HG03469 (cell line): Measurements from ENCODE around the gene LAS1L.
"Not testable (repeated sequence)": the region's sequence is repeated elsewhere in the genome, so short reads cannot be mapped to it uniquely, and the experiment has no call there.

Experiments used
- ATAC-seq: cut with Tn5 transposase; IDR thresholded peaks from one replicate; pipeline ENCODE4 v1.9.1; 2021; ENCODE audit warnings: mild to moderate bottlenecking, moderate library complexity, moderate number of reproducible peaks; ENCODE audit not compliant: unreplicated experiment

Gene LAS1L

DNA sequence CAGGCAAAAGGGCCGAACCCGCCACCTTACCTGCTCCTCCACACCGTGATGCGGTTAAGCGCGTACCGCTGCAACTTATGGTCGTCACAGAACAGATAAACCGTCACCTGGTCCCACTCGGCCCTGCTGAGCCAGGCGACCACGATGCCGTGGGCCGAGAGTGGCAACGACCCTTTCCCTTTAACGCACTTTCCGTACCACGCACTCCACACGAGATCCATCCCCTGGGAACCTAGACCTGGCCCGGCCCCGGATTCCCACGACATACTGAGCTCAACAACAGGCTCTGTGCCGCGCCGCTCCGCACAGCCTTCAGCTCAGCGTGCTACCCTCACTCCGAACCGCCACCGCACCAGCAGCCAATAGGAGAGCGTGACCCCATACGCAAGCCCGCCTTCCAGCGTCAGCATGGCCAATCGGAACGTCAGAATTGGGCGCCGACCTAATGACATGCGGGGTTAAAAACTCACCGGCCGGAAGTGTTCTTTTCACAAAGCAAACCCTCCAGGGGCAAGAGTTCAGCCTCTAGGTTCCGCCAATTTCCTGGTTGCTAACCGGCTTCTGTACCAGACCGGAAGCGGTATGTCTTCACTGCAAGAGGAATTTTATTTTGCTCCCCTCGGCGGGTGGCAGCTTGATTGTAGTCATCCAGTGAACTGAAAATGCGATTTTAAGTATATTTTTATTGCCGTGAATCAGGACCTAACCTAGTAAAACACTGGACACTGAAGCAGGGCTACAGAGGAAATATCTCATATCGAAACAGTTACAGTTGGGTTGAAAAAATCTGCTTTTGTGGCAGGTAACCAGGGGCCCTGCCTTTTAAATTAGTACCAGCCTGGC, at the start of gene LAS1L:
Gene LAS1L, minus strand, starts transcription at position 338 of the 843 bp plus-strand sequence. Its CDS starts 72 bp downstream, at position 266.
- ATAC-seq = peak; percentile 99

DNA sequence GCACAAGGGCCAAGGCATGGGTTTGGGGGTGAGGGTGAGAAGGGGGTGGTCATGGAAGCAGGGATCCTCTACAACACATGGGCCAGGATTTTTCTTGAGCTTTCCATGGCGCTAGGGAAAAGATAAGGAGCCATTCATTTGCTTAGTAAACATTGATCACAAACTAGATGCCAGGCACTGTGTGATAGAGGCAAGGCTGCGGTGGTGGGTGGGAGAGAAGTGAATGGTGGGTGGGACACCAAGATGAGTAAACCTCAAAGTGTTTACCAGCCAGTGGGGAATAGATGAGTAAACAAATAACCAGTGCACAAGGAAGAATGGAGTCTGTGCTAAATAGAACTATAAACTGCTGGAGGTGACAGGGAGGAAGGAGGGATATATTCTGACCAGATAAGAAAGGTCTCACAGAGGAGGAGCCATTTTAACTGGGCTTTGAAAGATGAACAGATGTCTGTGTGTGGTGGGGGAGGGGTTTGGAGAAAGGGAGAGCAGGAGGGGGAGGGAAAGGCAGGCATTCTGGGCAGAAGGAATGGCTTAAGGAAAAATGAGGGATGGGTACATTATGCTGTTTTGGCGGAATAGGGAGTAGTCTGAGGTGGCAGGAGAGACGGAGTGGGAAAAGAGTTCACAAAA, 48.0 kb upstream of the LAS1L start:
- ATAC-seq = no peak

DNA sequence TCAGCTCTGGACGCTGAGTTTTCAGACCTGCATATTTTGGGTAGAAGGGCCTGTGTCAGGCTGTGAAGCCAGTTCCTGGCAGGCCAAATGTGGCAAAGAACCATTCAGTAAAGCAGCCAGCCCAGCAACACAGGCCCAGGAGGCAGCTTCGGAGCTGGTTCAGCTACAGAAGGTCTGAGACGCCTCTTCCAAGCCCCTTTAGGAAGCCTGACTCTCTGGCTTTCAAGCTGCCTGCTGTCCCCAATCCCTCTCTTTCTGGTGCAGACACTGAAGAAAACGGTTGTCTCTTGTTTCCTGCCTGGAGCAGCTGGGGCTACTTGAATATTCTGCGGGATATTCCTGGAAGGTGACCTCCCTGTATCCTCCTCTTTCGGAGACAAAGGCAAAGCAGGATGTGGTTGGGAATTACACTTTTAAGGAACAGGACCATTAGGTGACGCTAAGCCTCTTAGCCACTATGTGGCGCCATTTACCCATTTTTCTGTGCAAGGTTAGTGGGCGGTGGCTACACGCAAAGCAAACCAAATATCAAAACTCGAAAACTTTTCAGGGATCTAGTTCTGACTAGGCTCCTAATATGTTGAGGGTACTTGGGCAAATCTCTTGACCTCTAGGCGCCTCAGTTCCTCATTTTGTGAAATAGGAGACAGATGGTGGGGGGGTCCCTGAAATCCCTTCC, 47.2 kb upstream of the LAS1L start:
- ATAC-seq = peak; percentile 81

DNA sequence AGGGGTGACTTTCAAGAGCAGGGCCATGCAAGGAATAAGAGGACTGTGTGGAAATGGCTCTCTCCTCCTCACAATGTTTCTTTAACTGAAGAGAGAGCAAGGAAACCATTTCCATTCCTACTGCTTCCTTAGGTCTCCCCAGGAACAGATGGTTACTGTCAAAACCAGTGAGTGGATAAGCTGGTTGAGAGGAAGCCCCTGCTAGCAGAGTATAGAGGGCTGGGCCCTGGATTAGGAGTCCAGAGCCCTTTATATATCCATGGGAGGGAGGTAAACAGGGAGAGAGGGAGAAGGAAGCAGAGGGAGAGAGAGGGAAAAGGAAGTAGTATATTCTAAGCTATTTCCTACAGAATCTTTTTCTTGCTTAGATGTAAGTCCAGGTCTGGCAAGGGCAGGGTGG, 43.8 kb upstream of the LAS1L start:
- no peak for ATAC-seq

DNA sequence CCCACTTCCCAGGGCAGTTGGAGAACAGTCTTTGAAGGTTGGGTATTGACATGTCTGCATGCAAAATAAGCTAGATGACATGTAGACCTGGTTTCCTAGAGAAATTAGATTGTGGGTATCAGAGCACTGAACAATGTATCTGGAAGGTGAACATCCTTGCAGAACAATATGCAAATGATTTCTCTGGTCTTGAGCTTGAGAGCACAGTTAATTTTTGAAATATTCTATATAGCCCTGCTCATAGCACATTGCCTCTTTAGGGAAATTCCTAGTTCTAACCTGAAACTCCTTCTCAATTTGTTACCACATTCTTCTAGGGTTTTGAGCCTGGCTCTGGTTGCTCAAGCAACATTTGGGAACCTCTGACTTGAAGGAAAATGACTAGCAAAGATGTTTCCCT, 41.6 kb upstream of the LAS1L start:
- ATAC-seq = no peak

DNA sequence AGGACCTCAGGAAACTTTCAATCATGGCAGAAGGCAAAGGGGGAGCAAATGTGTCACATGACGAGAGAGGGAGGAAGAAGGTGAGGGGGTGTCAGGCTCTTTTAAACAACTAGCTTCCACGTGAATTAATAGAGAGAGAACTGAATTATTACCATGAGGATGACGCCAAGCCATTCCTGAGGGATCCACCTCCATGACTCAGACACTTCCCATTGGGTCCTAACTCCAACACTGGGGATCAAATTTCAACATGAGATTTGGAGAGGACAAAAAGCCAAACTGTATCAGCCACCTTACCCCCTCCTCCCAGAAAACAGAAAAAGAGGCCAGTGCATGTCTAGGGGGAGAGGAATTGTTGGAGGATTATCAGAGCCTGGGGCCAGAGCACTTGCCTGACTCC, 40.4 kb upstream of the LAS1L start:
- no peak for ATAC-seq

DNA sequence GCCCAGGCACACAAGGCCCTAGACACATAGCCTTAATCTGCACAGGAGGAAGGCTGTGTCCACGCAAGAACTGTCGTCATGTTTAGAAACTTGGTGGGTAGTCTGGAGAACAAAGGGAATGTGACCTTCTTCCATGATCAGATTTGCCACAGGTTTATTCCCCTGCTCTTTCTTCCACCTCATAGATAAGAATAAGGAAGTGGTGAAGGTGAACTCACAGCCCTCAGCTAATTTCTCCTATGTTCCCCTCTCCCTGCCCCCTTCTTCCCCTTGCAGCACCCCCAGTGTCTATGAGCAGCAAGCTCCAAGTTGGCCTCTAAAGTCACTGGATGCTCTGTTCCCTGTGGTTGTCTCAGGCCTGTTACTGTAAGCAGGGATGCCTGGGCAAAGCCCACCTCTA, 39.8 kb upstream of the LAS1L start:
- ATAC-seq = no peak

DNA sequence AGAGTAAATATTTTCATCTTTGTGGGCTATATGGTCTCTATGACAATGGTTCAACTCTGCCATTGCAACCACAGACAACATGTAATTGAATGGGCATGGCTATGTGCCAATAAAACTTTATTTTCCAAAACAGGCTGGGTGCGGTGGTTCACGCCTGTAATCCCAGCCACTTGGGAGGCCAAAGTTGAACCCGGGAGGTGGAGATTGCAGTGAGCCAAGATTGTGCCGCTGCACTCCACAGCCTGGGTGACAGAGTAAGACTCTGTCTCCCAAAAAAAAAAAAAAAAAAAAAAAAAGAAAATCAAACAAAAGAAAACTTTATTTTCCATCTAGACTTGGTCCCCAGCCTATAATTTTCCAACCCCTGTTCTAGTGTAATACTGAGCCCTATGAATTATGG, 38.4 kb upstream of the LAS1L start:
- ATAC-seq = no peak

DNA sequence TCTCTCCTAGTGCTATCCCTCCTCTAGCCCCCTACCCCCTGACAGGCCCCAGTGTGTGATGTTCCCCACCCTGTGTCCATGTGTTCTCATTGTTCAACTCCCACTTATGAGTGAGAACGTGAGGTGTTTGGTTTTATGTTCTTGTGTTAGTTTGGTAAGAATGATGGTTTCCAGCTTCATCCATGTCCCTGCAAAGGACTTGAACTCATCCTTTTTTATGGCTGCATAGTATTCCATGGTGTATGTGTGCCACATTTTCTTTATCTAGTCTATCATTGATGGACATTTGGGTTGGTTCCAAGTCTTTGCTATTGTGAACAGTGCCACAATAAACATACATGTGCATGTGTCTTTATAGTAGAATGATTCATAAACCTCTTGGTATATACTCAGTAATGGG, 28.3 kb upstream of the LAS1L start:
- not testable (repeated sequence) for ATAC-seq

DNA sequence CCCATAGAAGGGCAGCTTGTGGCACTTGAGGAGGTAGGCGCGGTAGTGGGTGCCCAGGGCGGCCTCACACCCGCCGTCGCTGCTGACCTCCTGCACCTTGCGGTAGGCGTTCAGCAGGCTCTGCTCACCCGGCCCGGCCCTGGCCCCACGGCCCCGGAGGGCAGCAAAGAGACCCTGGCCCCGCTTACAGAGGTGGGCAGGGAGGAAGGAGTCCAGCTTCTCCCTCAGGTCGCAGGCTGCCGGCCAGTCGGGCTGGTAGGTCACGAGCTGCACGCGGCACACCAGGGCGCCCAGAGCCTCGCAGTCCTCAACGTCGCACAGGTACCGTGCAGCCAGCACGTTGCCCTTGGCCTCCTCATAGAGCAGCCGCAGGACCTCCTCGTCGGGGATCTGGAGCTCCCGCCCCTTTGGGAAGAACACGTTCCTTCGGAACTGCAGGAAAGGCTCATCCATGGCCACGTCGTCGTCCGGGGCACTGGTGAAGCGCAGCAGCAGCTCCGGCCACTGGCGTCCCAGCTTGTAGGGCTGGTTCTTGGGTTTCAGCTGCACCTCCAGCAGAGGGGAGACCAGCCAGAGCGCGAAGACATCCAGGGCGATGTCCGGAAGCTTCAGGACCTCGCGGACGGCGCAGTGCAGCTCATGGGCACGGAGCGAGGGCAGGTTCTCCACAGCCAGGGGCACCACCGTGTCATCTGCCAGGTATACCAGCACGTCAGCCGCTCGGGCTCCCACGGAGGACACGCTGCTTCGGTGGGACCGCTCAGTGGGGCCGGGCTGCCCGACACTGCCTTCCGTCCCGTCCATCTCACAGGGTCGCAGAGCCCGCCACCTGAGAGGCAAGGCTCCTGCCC, 17.1 kb upstream of the LAS1L start:
- no peak for ATAC-seq

DNA sequence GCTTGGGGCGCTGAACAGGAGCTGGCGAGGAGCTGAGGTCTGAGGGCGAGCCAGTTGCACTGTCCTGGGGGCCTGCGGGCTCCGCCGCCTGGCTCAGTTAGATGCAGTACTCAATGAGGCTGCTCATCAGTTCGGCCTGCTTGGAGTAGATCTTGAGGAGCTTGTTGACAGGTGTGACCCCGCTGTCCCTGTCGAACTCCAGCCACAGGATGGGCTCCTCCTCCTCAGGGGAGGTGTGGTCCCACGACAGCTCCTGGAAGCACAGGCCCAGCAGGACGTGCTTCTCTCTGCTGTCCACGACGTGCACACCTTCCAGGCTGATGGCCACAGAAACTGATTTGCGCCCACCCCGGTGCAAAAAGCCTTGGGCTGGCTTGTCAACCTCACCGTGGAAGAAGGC, 16.5 kb upstream of the LAS1L start:
- no peak for ATAC-seq

DNA sequence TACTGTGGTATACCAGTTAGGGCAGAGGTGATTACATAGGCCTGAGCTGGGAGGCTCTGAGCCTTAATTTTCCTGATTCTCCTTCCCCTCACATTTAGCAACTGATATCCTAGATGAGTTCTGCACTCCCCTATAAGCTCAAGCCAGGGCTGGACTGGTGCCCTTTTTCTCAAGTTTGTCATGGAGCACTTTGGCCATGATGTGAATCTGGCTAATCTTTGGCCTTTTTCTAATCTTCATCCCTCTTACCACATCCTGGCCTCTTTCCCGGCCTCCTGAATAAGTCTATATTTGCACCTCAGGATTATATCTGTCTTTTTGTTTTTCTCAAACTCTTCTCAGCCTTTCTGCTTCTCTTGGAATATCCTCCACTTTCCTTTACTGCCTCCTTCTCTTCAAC, 10.9 kb upstream of the LAS1L start:
- ATAC-seq = no peak

DNA sequence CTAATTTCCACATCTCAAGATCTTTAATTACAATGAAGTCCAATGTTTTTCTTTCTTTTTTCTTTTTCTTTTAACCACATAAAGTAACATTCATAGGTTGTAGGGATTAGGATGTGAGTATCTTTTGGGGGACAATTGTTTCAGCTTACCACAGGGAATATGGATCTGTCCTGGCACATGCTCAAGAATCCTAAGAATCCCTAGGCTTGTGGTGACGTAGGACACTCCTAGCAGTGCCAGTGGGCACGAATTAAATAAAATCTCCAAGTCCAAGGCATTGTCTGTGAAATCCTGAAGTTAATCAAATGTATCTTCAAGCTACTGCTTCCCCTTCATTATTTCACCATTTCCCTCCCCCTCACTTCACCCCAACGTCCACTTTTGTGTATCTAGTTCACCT, 2.6 kb upstream of the LAS1L start:
- ATAC-seq = no peak

DNA sequence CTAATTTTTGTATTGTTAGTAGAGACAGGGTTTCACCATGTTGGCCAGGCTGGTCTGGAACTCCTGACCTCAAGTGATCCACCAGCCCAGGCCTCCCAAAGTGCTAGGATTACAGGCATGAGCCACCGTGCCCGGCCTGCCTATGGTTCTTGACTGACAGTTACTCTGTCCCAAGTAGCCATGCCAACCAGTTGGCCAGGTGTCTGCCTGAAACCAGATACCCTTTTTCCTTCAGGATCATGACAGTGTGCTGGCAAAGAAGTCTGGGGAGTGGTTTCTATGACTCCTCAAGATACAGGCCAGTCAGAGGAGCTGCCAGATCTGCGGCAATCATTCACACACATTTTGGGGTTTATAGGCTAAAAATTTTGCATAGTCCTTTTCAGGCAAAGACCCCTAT, 1.7 kb upstream of the LAS1L start:
- ATAC-seq = no peak

DNA sequence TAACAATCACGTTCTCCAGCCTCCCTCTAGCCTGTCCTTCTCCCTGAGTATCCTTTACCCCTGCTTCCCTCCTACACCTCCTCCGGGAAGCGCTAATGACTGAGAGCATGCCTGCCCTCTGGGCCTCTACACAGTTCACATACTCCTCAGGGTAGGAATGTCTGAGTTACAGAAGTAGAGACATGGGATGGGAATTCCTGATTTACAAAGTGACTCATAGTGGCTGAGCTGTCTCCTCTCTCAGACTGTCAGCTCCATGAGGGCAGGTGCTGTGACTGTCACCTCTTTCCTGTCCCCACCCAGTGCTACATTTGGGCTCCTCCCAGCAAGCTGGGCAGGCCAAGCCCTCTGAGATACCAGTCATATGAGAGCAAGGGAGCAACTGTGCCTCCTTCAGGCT, 2.6 kb downstream of the LAS1L start:
- ATAC-seq = no peak

DNA sequence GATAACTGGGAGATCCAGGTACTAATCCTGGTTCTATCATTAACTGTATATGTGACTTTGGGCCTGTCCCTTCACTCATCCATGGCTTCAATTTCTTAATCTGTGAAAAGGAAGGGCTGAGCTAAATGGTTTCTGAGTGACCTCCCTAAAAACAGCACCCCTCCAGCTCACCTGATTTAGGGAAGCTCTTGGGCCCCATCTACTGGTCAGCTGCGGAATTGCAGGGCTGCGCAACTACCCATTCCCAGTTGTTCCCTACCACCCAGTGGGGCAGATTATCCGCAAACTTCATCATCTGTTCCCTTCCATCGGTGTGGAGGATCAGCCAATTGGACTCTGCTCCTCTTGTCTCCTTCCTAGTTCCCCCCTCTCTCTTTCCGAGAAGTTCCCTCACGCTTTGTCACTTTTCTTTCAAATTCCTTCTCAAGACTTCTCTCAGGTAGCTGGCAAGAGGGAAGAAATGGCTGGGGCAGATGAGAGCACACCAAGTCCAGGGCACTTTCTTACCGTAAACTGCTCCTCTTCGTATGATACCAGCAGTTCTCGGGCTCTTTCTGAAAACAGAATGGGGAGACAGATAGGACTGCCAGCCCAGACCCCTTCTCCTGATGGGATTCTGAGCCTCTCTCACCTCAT, 5.8 kb downstream of the LAS1L start:
- no peak for ATAC-seq

DNA sequence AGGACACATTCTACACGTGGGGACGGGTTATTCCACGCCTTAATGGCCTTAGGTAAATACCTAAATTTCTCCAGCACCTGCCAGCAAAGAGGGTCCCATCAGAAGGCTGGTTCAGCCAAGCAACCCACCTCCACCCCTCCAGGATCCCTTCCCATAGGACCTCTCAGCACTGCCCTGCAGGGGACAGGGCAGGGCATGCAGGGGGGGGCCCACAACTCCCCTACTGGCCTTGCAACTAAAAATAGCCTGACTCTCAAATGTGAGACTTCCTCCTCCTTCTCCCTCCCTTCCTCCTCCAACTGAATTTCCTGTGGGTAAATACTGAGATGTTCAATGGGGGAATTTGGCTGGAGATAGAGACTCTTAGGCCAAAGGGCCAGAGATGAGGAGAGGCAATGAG, 6.3 kb downstream of the LAS1L start:
- ATAC-seq = no peak

DNA sequence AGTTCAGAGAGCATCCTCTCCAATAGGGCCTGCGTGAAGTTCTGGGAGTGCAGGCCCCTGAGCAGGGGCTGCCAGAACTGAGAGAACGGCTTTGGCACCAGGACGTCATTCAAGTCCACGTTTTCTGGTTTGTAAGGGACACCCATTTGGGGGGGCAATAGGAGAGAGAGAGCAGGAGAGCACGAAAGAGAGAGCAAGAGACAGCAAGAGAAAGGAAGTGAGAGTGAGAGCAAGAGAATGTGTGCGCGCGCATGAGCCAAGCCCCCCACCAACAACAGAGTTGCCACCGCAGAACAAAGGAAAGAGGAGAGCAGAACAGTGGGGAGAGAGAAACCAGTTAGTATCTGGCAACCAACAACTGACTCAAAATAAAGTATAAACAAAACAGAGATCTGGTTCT, 10.4 kb downstream of the LAS1L start:
- ATAC-seq = no peak

DNA sequence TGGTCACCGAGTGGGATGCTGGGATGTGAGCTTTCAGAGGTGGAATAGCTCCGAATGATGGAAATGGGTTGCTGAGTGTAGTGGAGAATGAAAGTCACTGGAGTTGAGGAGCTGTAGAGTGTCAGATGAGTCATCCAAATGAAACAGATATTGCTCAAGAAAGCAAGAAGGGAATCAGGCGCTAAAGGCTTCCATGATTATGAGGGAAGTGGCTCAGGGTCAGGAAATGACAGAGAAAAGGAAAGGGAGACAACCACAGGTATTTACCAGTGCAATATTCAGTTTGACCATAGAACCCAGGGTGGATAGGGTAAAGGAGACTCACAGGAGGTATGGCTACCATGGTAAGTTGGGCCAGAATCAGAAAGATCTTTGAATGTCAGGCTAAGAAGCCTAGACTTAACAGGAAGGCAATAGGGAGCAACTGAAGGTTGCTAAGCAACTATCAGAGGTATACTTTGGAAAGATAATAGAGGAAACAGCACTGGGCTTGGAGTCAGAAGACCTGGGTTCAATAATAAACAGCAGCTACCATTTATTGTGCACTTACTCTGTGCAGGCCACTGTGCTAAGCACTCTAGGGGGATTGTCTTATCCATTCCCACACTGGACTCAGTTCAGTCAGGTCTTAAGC, 11.7 kb downstream of the LAS1L start:
- no peak for ATAC-seq

DNA sequence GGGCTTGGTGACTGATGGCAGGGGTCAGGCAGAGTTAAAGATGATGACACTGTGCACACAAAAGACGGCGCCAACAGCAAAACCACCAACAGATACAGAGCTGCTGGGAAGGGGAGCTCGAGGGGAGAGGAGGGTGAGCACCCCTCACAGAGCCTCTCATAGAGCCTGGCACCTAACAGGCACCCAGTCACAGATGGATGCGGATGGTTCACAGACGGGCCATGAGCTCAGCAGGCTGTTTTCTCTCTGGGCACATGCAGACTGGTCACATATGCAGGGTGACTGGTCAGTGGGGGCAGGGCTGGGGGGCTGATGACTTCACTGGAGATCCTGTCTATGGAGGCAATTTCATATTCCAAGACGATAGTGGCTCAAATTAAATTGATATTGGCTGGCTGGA, 15.1 kb downstream of the LAS1L start:
- ATAC-seq = not testable (repeated sequence)
